GM12872 (cell line): ENCODE results near the gene LRP8.

ENCODE experiments used
- TF ChIP-seq, protein P1 (sequence below): IDR thresholded peaks from 3 replicates; pipeline ENCODE4 v1.5.1; 2011; ENCODE audit warnings: low read depth, mild to moderate bottlenecking, low read length, moderate library complexity; ENCODE audit not compliant: insufficient read depth

Gene LRP8

DNA sequence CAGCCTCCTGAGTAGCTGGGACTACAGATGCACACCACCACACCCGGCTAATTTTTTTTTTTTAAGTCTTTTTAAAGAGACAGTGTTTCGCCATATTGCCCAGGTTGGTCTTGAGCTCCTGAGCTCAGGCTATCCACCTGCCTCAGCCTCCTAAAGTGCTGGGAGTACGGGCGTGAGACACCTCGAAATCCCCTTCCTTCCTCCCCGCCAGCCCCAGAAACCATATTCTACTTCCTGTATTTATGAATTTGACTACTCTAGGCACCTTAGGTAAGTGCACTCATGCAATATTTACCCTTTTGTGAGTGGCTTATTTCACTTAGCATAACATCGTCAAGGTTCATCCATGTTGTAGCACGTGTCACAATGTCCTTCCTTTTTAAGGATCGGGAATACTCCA, 6.9 kb upstream of the LRP8 start:
- TF ChIP-seq, protein P1, sequence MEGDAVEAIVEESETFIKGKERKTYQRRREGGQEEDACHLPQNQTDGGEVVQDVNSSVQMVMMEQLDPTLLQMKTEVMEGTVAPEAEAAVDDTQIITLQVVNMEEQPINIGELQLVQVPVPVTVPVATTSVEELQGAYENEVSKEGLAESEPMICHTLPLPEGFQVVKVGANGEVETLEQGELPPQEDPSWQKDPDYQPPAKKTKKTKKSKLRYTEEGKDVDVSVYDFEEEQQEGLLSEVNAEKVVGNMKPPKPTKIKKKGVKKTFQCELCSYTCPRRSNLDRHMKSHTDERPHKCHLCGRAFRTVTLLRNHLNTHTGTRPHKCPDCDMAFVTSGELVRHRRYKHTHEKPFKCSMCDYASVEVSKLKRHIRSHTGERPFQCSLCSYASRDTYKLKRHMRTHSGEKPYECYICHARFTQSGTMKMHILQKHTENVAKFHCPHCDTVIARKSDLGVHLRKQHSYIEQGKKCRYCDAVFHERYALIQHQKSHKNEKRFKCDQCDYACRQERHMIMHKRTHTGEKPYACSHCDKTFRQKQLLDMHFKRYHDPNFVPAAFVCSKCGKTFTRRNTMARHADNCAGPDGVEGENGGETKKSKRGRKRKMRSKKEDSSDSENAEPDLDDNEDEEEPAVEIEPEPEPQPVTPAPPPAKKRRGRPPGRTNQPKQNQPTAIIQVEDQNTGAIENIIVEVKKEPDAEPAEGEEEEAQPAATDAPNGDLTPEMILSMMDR: no peak

DNA sequence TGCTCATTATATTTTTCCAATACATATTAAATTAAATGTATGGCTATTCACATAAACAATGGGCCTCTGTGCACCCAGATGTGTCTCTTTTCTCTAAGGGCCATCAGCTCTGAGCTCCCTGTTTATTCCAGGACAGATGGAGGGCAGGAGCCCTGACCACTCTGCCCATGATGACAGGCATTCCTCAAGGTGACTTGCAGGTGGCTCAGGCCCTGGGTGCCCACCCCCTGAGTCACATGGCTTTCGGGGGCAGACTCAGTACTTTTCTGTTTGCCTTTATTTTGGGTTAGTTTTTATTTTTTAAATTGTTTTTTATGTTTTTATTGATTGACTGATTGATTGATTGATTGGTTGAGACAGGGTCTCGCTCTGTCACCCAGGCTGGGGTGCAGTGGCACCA, 6.4 kb upstream of the LRP8 start:
- TF ChIP-seq, protein P1: no peak

DNA sequence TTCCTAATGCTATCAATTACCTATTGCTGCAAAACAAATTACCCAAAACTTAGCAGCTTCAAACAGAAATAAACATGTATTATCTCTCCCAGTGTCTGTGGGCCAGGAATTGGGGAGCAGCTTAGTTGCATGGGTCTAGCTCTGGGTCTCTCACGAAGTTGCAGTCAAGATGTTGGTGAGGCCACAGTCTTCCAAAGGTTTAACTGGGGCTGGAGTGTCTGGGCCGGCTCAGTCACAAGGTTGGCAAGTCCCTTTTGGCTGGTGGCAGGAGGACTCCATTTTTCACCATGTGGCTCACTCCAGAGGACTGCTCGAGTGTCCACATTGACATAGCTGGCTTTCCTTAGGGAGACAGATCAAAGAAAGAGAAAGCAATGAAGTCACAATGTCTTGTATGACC, 5.0 kb upstream of the LRP8 start:
- TF ChIP-seq, protein P1: no peak

DNA sequence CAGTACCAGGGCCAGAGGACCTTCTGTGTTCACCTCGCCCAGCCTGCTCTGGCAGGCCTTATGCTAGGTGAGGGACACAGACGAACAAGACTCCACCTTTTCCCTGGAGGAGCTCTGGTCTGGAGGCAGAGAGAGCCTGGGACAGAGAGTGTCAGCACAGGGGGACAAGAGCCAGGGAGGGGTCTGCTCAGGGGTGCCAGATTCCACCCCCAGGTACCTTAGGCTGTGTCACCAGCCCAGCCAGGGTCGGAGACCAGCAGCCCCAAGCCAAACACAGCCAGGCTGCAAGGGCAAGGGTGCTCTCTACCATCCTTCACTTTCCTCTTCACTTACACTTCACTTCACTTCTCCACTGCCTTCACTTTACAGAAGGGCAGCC, 4.3 kb upstream of the LRP8 start:
- TF ChIP-seq, protein P1: no peak

DNA sequence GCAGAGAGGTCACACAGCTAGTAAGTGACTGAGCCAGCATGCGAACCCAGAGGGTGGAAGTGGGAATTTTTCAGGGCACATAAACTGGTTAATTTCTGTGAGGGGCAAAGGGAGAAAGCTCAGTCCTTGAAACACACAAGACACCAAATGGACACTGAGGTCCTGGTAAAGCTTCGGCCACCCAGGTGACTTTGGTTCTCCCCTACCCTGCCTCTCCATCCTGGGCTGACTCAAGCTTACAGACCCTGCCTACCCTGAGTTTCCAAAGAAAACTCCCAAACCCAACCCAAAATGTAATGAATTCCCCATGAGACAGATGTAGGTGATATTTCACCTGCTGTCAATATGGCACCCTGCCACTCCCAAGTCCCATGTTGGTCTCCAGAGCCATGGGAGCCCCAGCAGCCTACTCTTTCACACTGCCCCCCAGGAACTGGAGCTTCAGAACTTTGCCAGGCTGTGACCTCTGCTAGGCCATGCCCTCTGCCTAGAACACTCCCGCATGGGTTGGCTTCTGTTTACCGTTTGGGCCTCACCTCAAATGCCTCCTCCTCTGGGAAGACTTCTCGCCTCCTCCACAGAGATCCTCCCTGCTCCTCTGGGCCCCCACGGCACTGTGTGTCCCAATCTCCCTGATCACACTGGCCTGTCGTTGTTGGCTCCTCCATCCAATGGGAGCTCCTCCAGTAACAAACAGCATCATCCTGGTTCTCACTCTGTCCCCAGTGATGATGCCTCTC, 3.7 kb upstream of the LRP8 start:
- TF ChIP-seq, protein P1: no peak

DNA sequence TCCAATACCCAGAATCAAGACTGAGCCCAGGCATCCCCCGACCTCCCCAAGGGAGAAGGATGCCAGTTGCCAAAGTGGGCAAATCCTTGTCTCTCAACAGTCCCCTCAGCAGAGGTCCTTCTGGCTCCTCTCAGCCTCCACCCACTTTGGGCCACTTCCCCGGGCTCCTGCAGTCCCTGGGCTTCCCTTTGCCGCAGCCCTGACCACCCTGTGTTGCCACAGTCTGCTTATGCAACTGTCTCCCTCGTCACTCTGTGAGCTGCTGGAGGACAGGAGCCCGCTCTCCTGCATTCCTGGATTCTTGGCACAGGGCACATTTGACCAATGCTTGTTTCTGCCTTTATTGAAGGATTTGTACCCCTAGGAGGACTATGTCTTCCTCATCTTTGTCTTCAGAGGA, 2.9 kb upstream of the LRP8 start:
- TF ChIP-seq, protein P1: no peak

DNA sequence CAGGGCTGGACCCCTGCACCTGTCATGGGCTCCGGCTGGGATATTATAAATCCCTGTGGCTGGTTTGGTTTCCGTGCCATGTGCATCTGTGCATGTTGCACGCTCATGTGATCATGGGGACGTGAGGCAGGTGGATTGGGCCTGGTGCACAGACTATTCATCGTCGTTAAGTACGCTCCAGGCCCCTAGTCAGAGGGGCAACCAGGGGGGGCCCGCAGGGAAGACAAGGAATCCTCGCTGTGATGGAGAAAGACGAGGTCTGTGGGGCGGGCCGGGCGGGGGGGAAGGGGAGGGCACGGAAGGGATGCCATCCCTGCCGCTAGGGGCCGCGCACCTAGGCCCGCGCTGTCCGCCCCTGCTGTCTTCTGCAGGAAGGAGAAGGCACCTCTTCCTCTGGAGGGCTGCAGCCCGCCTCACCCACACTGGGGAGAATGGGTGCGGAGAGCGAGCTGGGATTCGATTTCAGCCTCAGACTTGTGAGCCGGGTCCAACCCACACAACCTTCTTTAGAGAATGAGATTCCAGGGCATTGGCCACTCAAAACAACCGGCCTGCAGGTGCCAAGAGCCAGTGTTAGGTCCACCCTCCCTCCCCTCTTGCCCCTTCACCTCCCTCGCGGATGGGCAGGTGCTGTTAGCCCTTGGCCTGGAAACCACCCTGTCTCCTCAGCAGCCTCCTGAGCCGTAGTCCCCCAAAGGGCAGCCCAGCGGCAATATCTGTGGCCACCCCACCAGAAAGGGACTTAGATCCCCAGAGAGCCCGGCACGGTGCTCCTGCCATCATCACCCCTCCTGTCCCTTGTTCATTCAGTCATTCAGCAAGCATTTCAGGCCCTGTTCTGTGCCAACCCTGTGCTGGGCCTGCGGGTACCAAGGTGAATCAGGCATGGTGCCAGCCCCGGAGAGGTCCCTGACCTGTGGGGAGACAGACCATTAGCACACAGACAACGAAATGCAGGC, 950 bp upstream of the LRP8 start:
- TF ChIP-seq, protein P1: peak; percentile 68
